ENCODE measurements around the gene BCS1L. TPM values are rescaled to one million over a fixed set of nuclear protein-coding genes. Genes with fewer than 3 reads are reported as not detected.

BCS1L gene
- total and polyA plus RNA-seq, 2 of the 8 experiments (the other 6 are each of a cell fraction or from before 2014, with no cell fraction given) = 23.7 to 37.1 TPM

DNA sequence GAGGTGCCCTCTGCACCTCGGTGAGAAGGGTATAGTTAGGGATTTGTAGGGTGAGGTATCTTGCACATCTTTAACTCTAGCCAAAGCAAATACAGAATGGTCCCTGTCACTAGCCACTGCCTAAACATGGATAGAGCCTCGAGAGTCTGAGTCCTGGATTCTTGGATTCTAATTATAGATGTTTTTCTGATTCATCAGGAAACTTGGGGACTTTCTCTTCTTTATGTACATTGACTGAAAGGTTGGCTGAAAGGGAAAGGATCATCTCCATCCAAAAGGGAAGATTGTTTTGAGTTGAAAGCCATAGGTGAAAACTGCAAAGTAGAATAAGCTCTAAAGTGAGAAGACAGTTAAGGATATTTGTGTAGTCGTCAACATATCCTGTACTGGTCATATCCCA lies 20.6 kb downstream of the BCS1L start (continued):
- TF ChIP-seq KDM1A (IDR thresholded peaks at IDR 0.05; ENCODE audit: borderline replicate concordance, low read length) = no peak
- TF ChIP-seq TBP (IDR thresholded peaks at IDR 0.05; ENCODE audit: low read depth, low read length) = no peak
- TF ChIP-seq SP1 (IDR thresholded peaks at IDR 0.05; ENCODE audit: low read depth, low read length) = no peak
